Endothelial cell of umbilical vein (primary cell): ENCODE data around the gene MIER2. TPM values are rescaled to one million over a fixed set of nuclear protein-coding genes. Genes with fewer than 3 reads are reported as not detected.

ENCODE experiments used
- BruUV-seq: library from RNA; stranded (reverse); fragments of 400-500 nt; replicated peaks from 2 replicates; lab custom pipeline; 2021; lab: Mats Ljungman, UMichigan
- CTCF ChIA-PET: fragments of 300-600, 350-600 bp; sonication (Branson Sonifier 250); formaldehyde crosslinking; loops from one replicate; lab custom pipeline; 2021; ENCODE audit warnings: antibody characterized with exemption, inconsistent platforms; lab: Charles Lee
- POLR2A ChIA-PET: fragments of 300-600, 350-600 bp; sonication (Branson Sonifier 250); formaldehyde crosslinking; loops from one replicate; lab custom pipeline; 2021; ENCODE audit warnings: antibody characterized with exemption, inconsistent platforms; lab: Charles Lee
- DNase-seq: peaks from one replicate; pipeline ENCODE4 v3.0.0-alpha.2; 2011; ENCODE audit warnings: low read depth, low spot score
- FAIRE-seq: peaks from 2 replicates; lab custom pipeline; 2011; peaks lifted over from hg19 to GRCh38; lab: Jason Lieb, UNC
- H2AFZ ChIP-seq: 2 replicates; pipeline ENCODE4 v1.6.0; 2012; ENCODE audit warnings: low read depth, low read length, control low read depth, inconsistent platforms
- H3K27ac ChIP-seq: 2 replicates; pipeline ENCODE4 v1.5.1; 2011; ENCODE audit warnings: low read depth, mild to moderate bottlenecking, control low read depth, low read length, moderate library complexity; ENCODE audit not compliant: insufficient read depth
- H3K27me3 ChIP-seq, 2 experiments: 2 replicates each; pipeline versions ENCODE4 v1.6.0 to v1.6.1; 2011; ENCODE audit warnings: low read length in 2 of 2, mixed read lengths in 1 of 2; ENCODE audit not compliant: control insufficient read depth in 2 of 2, insufficient read depth in 2 of 2
- H3K36me3 ChIP-seq, 2 experiments: 2 replicates in 1 of 2; 3 replicates in 1 of 2; pipeline ENCODE4 v1.5.1; 2011; ENCODE audit warnings: low read length in 2 of 2, mild to moderate bottlenecking in 1 of 2, moderate library complexity in 1 of 2; ENCODE audit not compliant: control insufficient read depth in 2 of 2, insufficient read depth in 2 of 2; ENCODE audit errors: extremely low read depth in 1 of 2
- H3K4me1 ChIP-seq: 3 replicates; pipeline ENCODE4 v1.5.1; 2011; ENCODE audit warnings: mild to moderate bottlenecking, low read length; ENCODE audit not compliant: control insufficient read depth, insufficient read depth; ENCODE audit errors: extremely low read depth
- H3K4me2 ChIP-seq: 2 replicates; pipeline ENCODE4 v1.6.1; 2011; ENCODE audit warnings: low read length, control low read depth, mixed read lengths; ENCODE audit not compliant: insufficient read depth
- H3K4me3 ChIP-seq, 3 experiments: fragments of 200-600 bp in 1 of 3; sonication (generic), shearing (Covaris generic) in 1 of 3; replicated peaks in 1 of 3; 2 replicates each; pipeline ENCODE4 v1.5.1; 2011 to 2016; ENCODE audit warnings: control low read depth in 3 of 3, low read length in 3 of 3, mild to moderate bottlenecking in 2 of 3, inconsistent platforms in 1 of 3, low read depth in 1 of 3, moderate library complexity in 1 of 3; ENCODE audit not compliant: insufficient read depth in 1 of 3
- H3K79me2 ChIP-seq: 2 replicates; pipeline ENCODE4 v1.6.0; 2012; ENCODE audit warnings: low read length, inconsistent platforms; ENCODE audit not compliant: control insufficient read depth, insufficient read depth
- H3K9ac ChIP-seq: replicated peaks from 2 replicates; pipeline ENCODE3; 2011; ENCODE audit warnings: low read length, control low read depth; ENCODE audit not compliant: insufficient read depth; ENCODE audit errors: extremely low read depth
- H3K9me1 ChIP-seq: replicated peaks from 3 replicates; pipeline ENCODE4 v1.6.0; 2011; ENCODE audit warnings: mild to moderate bottlenecking, low read length; ENCODE audit not compliant: control insufficient read depth, insufficient read depth; ENCODE audit errors: extremely low read depth
- H3K9me3 ChIP-seq: replicated peaks from 2 replicates; pipeline ENCODE4 v1.5.1; 2012; ENCODE audit warnings: low read length, inconsistent platforms; ENCODE audit not compliant: control insufficient read depth, insufficient read depth
- H4K20me1 ChIP-seq: replicated peaks from 2 replicates; pipeline ENCODE3; 2011; ENCODE audit warnings: mild to moderate bottlenecking, low read length; ENCODE audit not compliant: control insufficient read depth, insufficient read depth; ENCODE audit errors: extremely low read depth
- EZH2 ChIP-seq: IDR thresholded peaks from 2 replicates; pipeline ENCODE4 v1.6.1; 2012; ENCODE audit warnings: borderline replicate concordance, low read depth, mild to moderate bottlenecking, moderate library complexity, low read length, inconsistent platforms; ENCODE audit not compliant: severe bottlenecking
- FOS ChIP-seq: IDR thresholded peaks from 2 replicates; pipeline ENCODE4 v1.6.1; 2011; ENCODE audit warnings: mild to moderate bottlenecking, low read length, moderate library complexity, borderline replicate concordance; ENCODE audit not compliant: insufficient read depth
- GATA2 ChIP-seq: IDR thresholded peaks from 2 replicates; pipeline ENCODE4 v1.7.0; 2011; ENCODE audit warnings: low read depth, mild to moderate bottlenecking, moderate library complexity, mixed read lengths, low read length; ENCODE audit not compliant: insufficient read length, insufficient read depth
- JUN ChIP-seq: IDR thresholded peaks from 2 replicates; pipeline ENCODE4 v1.6.1; 2011; ENCODE audit warnings: borderline replicate concordance, low read depth; ENCODE audit not compliant: insufficient read length, insufficient read depth
- MAX ChIP-seq: IDR thresholded peaks from 2 replicates; pipeline ENCODE4 v1.6.1; 2011; ENCODE audit not compliant: insufficient read depth, insufficient read length
- MYC ChIP-seq: IDR thresholded peaks from one replicate; pipeline ENCODE4 v1.6.1; 2011; ENCODE audit warnings: mild to moderate bottlenecking, low read depth, low read length
- POLR2A ChIP-seq: IDR thresholded peaks from 2 replicates; pipeline ENCODE4 v1.6.1; 2012; ENCODE audit warnings: low read depth, mild to moderate bottlenecking, control low read depth, low read length
- POLR2AphosphoS5 ChIP-seq: IDR thresholded peaks from 2 replicates; pipeline ENCODE4 v1.6.1; 2012; ENCODE audit warnings: low read depth, mild to moderate bottlenecking, control low read depth, low read length, moderate library complexity; ENCODE audit not compliant: insufficient read depth
- dilution Hi-C: fragments of 300-500 bp; cut with MboI; formaldehyde crosslinking; loops from one replicate; pipeline ENCODE4 v1.15.0; 2019; ENCODE audit warnings: low sequenced_read_pairs; ENCODE audit not compliant: extremely low pct_ligation_motif_present
- intact Hi-C: fragments of 100-400 bp; cut with micrococcal nuclease; formaldehyde crosslinking; loops from one replicate; pipeline ENCODE4 v1.10.0; 2022
- polyA plus RNA-seq, 4 experiments: library from polyadenylated mRNA; depleted of rRNA in 3 of 4; stranded (reverse) in 3 of 4; unstranded in 1 of 4; fragments of >200 nt; gene quantifications; 2 replicates each; pipeline versions ENCODE4 v1.2.1 to v1.2.3, GENCODE V29; 2011 to 2012; ENCODE audit warnings: missing spikeins in 1 of 4
- total RNA-seq: library from RNA; stranded (reverse); gene quantifications from 2 replicates; pipeline ENCODE4 v1.2.3, GENCODE V29; 2021
- TF ChIP-seq, protein P1 (sequence below), 2 donors: IDR thresholded peaks; 1 replicate in 1 of 2; 2 replicates in 1 of 2; pipeline ENCODE4 v1.5.1; 2011; ENCODE audit warnings: low read length in 2 of 2, mild to moderate bottlenecking in 2 of 2, moderate library complexity in 2 of 2, control low read depth in 1 of 2, inconsistent platforms in 1 of 2, low read depth in 1 of 2; ENCODE audit not compliant: insufficient read depth in 1 of 2; ENCODE audit errors: extremely low read depth in 1 of 2

The MIER2 gene
- total and polyA plus RNA-seq, 2 donors (not counting 3 experiments of a cell fraction or from before 2014, with no cell fraction given) = 20.3 to 44.9 TPM

DNA sequence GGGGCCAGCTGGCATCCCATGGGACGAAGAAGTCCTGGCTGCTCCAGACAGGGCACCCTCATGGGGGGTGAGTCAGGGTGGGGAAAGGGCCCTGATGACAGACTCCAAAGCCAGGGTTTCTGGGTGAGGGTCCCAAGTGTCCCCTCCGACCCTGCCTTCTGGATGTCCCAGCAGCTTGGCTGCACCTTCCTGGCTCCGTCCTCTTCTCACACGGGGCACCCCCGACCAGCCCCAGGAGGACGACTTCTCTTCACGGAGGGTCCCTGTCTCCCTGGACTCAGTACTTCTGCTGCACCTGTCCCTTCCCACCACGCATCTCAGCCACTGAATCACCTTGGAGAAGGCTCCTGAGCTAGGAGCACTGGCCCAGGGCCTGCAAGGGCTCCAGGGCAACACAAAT lies 19.9 kb downstream of the MIER2 start:
- dilution Hi-C loops = no loop called here

GRCh38 chr19:322616-323015 lies 22.0 kb downstream of the MIER2 start:
- CTCF ChIA-PET = no interaction called here
- Histone ChIP-seq H3K4me2 (no peak overlapping the region), H3K9me1 (no peaks in the 10 kb centered on the region), H3K9ac (no peak overlapping the region), H3K36me3 (peaks cover 10 to 32% of the 10 kb centered on the region in 2 experiments), H3K79me2 (peaks cover 48% of the 10 kb centered on the region), H2AFZ (no peak overlapping the region), H3K27ac (no peak overlapping the region), H4K20me1 (no peaks in the 10 kb centered on the region), H3K4me3 (no peak overlapping the region), H3K27me3 (no peaks in the 10 kb centered on the region), H3K4me1 (no peaks in the 10 kb centered on the region), H3K9me3 (no peaks in the 10 kb centered on the region)
- intact Hi-C loops = no loop called here
- FAIRE-seq (no peak), DNase-seq (no peak)
- dilution Hi-C loops = no loop called here
- BruUV-seq = TSS peak; percentile 21
- POLR2A ChIA-PET = no interaction called here
- TF ChIP-seq POLR2AphosphoS5 = no peak
- no peak for TF ChIP-seq MAX
- no peak for TF ChIP-seq POLR2A
- no peak for TF ChIP-seq MYC
- no peak for TF ChIP-seq GATA2
- TF ChIP-seq FOS = no peak
- TF ChIP-seq JUN = no peak
- TF ChIP-seq EZH2 = no peak
- TF ChIP-seq, protein P1, sequence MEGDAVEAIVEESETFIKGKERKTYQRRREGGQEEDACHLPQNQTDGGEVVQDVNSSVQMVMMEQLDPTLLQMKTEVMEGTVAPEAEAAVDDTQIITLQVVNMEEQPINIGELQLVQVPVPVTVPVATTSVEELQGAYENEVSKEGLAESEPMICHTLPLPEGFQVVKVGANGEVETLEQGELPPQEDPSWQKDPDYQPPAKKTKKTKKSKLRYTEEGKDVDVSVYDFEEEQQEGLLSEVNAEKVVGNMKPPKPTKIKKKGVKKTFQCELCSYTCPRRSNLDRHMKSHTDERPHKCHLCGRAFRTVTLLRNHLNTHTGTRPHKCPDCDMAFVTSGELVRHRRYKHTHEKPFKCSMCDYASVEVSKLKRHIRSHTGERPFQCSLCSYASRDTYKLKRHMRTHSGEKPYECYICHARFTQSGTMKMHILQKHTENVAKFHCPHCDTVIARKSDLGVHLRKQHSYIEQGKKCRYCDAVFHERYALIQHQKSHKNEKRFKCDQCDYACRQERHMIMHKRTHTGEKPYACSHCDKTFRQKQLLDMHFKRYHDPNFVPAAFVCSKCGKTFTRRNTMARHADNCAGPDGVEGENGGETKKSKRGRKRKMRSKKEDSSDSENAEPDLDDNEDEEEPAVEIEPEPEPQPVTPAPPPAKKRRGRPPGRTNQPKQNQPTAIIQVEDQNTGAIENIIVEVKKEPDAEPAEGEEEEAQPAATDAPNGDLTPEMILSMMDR (IDR thresholded peaks at IDR 0.05; ENCODE audit: extremely low read depth in 1 of 2, insufficient read depth in 1 of 2, low read depth in 1 of 2, low read length in 2 of 2) = no peak

More for the DNA sequence above, 19.9 kb downstream of the MIER2 start:
- FAIRE-seq = no peak
- Histone ChIP-seq H3K36me3 (peaks cover 12 to 42% of the 10 kb centered on the region in 2 experiments), H3K4me1 (no peaks in the 10 kb centered on the region), H3K4me2 (no peak overlapping the region), H3K9me3 (no peaks in the 10 kb centered on the region), H2AFZ (no peak overlapping the region), H3K79me2 (peaks cover 44% of the 10 kb centered on the region), H3K9ac (no peak overlapping the region), H4K20me1 (no peaks in the 10 kb centered on the region), H3K4me3 (no peak overlapping the region), H3K27ac (no peak overlapping the region), H3K27me3 (no peaks in the 10 kb centered on the region), H3K9me1 (no peaks in the 10 kb centered on the region)
- TF ChIP-seq EZH2 (no peak), POLR2A (no peak), POLR2AphosphoS5 (no peak), GATA2 (no peak)
- TF ChIP-seq, protein P1 (IDR thresholded peaks at IDR 0.05; ENCODE audit: extremely low read depth in 1 of 2, insufficient read depth in 1 of 2, low read depth in 1 of 2, low read length in 2 of 2) = no peak
- intact Hi-C loops = no loop called here
- CTCF ChIA-PET = no interaction called here
- no peak for DNase-seq
- BruUV-seq = no TSS peak
- POLR2A ChIA-PET = no interaction called here
